Liver (tissue), 9 donors: ENCODE measurements around the gene CACNA2D1. TPM values are rescaled to one million over a fixed set of nuclear protein-coding genes. Genes with fewer than 3 reads are reported as not detected.

Source experiments
- DNase-seq: peaks from one replicate; pipeline ENCODE4 v3.0.0-alpha.2; 2017; ENCODE audit warnings: low spot score
- H3K27ac ChIP-seq, 2 donors: one replicate each; pipeline ENCODE4 v1.7.0; 2013; ENCODE audit warnings: inconsistent platforms in 2 of 2, low read length in 2 of 2, control low read depth in 1 of 2, low read depth in 1 of 2, mild to moderate bottlenecking in 1 of 2
- H3K27me3 ChIP-seq, 4 donors: one replicate each; pipeline versions ENCODE4 v1.6.1 to v1.7.0; 2013; ENCODE audit warnings: low read length in 3 of 4, inconsistent platforms in 1 of 4, mild to moderate bottlenecking in 1 of 4, moderate library complexity in 1 of 4; ENCODE audit not compliant: control insufficient read depth in 4 of 4, insufficient read depth in 4 of 4
- H3K36me3 ChIP-seq, 4 donors: one replicate each; pipeline versions ENCODE4 v1.6.1 to v1.7.0; 2013; ENCODE audit warnings: low read length in 3 of 4, mild to moderate bottlenecking in 3 of 4, low read depth in 1 of 4, moderate library complexity in 1 of 4; ENCODE audit not compliant: control insufficient read depth in 4 of 4, insufficient read depth in 3 of 4
- H3K4me1 ChIP-seq, 4 donors: one replicate each; pipeline versions ENCODE4 v1.6.1 to v1.7.0; 2013; ENCODE audit warnings: low read length in 3 of 4, mild to moderate bottlenecking in 3 of 4, moderate library complexity in 1 of 4; ENCODE audit not compliant: control insufficient read depth in 4 of 4, insufficient read depth in 4 of 4
- H3K4me3 ChIP-seq, 3 donors: one replicate each; pipeline versions ENCODE4 v1.6.1 to v1.7.0; 2013; ENCODE audit warnings: low read length in 3 of 3, control low read depth in 1 of 3, low read depth in 1 of 3, mild to moderate bottlenecking in 1 of 3
- H3K9ac ChIP-seq, 2 donors: one replicate each; pipeline ENCODE4 v1.7.0; 2013; ENCODE audit warnings: low read length in 2 of 2, mild to moderate bottlenecking in 2 of 2, moderate library complexity in 2 of 2, control low read depth in 1 of 2, low read depth in 1 of 2
- H3K9me3 ChIP-seq, 4 donors: one replicate each; pipeline versions ENCODE4 v1.6.1 to v1.7.0; 2013; ENCODE audit warnings: low read length in 3 of 4; ENCODE audit not compliant: control insufficient read depth in 4 of 4
- CTCF ChIP-seq: fragments of 150-350 bp; IDR thresholded peaks from 2 replicates; pipeline ENCODE4 v1.5.1; 2017; ENCODE audit warnings: improper control_type of control experiment, low read depth, low read length; ENCODE audit not compliant: missing input control
- EGR1 ChIP-seq, 2 donors: IDR thresholded peaks; 2 replicates each; pipeline ENCODE4 v1.6.1; 2016 to 2018; ENCODE audit warnings: antibody characterized with exemption in 2 of 2, low read depth in 2 of 2
- FOXA1 ChIP-seq: IDR thresholded peaks from 2 replicates; pipeline ENCODE4 v1.6.1; 2016; ENCODE audit warnings: antibody characterized with exemption
- FOXA2 ChIP-seq: IDR thresholded peaks from 2 replicates; pipeline ENCODE4 v1.6.1; 2016; ENCODE audit warnings: antibody characterized with exemption
- GABPA ChIP-seq, 2 donors: IDR thresholded peaks in 1 of 2; conservative IDR thresholded peaks in 1 of 2; 2 replicates each; pipeline ENCODE4 v1.6.1; 2016; ENCODE audit warnings: antibody characterized with exemption in 2 of 2, mild to moderate bottlenecking in 1 of 2, moderate library complexity in 1 of 2
- HNF4A ChIP-seq, 2 donors: conservative IDR thresholded peaks; 2 replicates each; pipeline ENCODE4 v1.6.1; 2016; ENCODE audit warnings: antibody characterized with exemption in 2 of 2, mild to moderate bottlenecking in 2 of 2
- HNF4G ChIP-seq: IDR thresholded peaks from 2 replicates; pipeline ENCODE4 v1.6.1; 2016; ENCODE audit warnings: antibody characterized with exemption
- JUND ChIP-seq, 2 donors: IDR thresholded peaks; 2 replicates each; pipeline ENCODE4 v1.6.1; 2016; ENCODE audit warnings: antibody characterized with exemption in 2 of 2
- MAX ChIP-seq: IDR thresholded peaks from 2 replicates; pipeline ENCODE4 v1.6.1; 2016; ENCODE audit warnings: antibody characterized with exemption
- NR2F2 ChIP-seq: IDR thresholded peaks from 2 replicates; pipeline ENCODE4 v1.6.1; 2016; ENCODE audit warnings: antibody characterized with exemption
- RAD21 ChIP-seq, 2 donors: IDR thresholded peaks; 2 replicates each; pipeline ENCODE4 v1.6.1; 2016; ENCODE audit warnings: antibody characterized with exemption in 2 of 2, mild to moderate bottlenecking in 2 of 2
- REST ChIP-seq: IDR thresholded peaks from 2 replicates; pipeline ENCODE4 v1.6.1; 2016; ENCODE audit warnings: antibody characterized with exemption, mild to moderate bottlenecking
- RXRA ChIP-seq, 2 donors: IDR thresholded peaks; 2 replicates each; pipeline ENCODE4 v1.6.1; 2017 to 2018; ENCODE audit warnings: antibody characterized with exemption in 2 of 2, mild to moderate bottlenecking in 1 of 2
- SP1 ChIP-seq: IDR thresholded peaks from 2 replicates; pipeline ENCODE4 v1.6.1; 2018; ENCODE audit warnings: antibody characterized with exemption, mild to moderate bottlenecking
- TAF1 ChIP-seq: conservative IDR thresholded peaks from 2 replicates; pipeline ENCODE4 v1.6.1; 2016; ENCODE audit warnings: antibody characterized with exemption, mild to moderate bottlenecking
- YY1 ChIP-seq: IDR thresholded peaks from 2 replicates; pipeline ENCODE4 v1.6.1; 2016; ENCODE audit warnings: antibody characterized with exemption, mild to moderate bottlenecking
- ZBTB33 ChIP-seq: IDR thresholded peaks from 2 replicates; pipeline ENCODE4 v1.6.1; 2016; ENCODE audit warnings: antibody characterized with exemption
- WGBS: extraction: QIAGEN DNeasy Blood & Tissue Kit; methylation state at CpG from one replicate; pipeline ENCODE4 v1.1.7; 2013; 5-methylcytosine and 5-hydroxymethylcytosine counted together
- polyA plus RNA-seq, 2 donors: library from polyadenylated mRNA; stranded (reverse) in 1 of 2; unstranded in 1 of 2; fragments of 200-250 nt in 1 of 2; fragments of >200 nt in 1 of 2; fragmentation: Nextera tagmentation in 1 of 2; extraction: Ambion mirVana in 1 of 2; gene quantifications; one replicate each; pipeline versions ENCODE4 v1.2.1 to v1.2.3, GENCODE V29; 2013 to 2015
- total RNA-seq, 2 donors: library from RNA; depleted of rRNA; stranded (reverse); fragments of >200 nt; gene quantifications; one replicate each; pipeline ENCODE4 v1.2.3, GENCODE V29; 2014
- donor health status: healthy.
- donor health status: healthy.
- donor health status: healthy.
- donor health status: healthy.
- donor health status: healthy.

The CACNA2D1 gene
- total and polyA plus RNA-seq, 4 donors, result 0.42 to 2.3 (median 0.94) TPM

GRCh38 chr7:82348251-82348650 lies 95.3 kb downstream of the CACNA2D1 start:
- H3K27ac ChIP-seq, result no peak overlapping the region
- H3K27me3 ChIP-seq, result no peaks in the 10 kb centered on the region
- no peaks in the 10 kb centered on the region for H3K9me3 ChIP-seq
- no peak for TF ChIP-seq NR2F2
- no peak for TF ChIP-seq RXRA (IDR thresholded peaks at IDR 0.05)
- no peak for TF ChIP-seq CTCF
- TF ChIP-seq EGR1 (IDR thresholded peaks at IDR 0.05; ENCODE audit: low read depth in 2 of 2), result no peak
- no peak for TF ChIP-seq HNF4A (conservative IDR thresholded peaks at IDR 0.05)
- TF ChIP-seq FOXA1, result no peak
- no peak for TF ChIP-seq SP1
- no peak for TF ChIP-seq REST
- TF ChIP-seq JUND (IDR thresholded peaks at IDR 0.05), result no peak
- no peak for TF ChIP-seq HNF4G
- no peak for TF ChIP-seq GABPA (IDR thresholded peaks at IDR 0.05 in 1 of 2, conservative IDR thresholded peaks at IDR 0.05 in 1 of 2)
- TF ChIP-seq ZBTB33, result no peak
- no peak overlapping the region for H3K4me3 ChIP-seq
- DNase-seq, result no peak
- no peaks in the 10 kb centered on the region for H3K4me1 ChIP-seq
- 66% methylated on average over 5 of the region's 5 CpGs for WGBS
- no peak overlapping the region for H3K9ac ChIP-seq
- no peaks in the 10 kb centered on the region for H3K36me3 ChIP-seq

GRCh38 chr7:82347808-82348207 lies 95.8 kb downstream of the CACNA2D1 start:
- Histone ChIP-seq H3K27me3 (peaks cover 0 to 2% (median 0%) of the 10 kb centered on the region in 4 donors), H3K27ac (no peak overlapping the region), H3K36me3 (no peaks in the 10 kb centered on the region), H3K4me3 (no peak overlapping the region), H3K4me1 (no peaks in the 10 kb centered on the region), H3K9ac (no peak overlapping the region), H3K9me3 (no peaks in the 10 kb centered on the region)
- 83% methylated on average over 1 of the region's 1 CpG for WGBS
- DNase-seq, result no peak
- TF ChIP-seq TAF1, result no peak
- no peak for TF ChIP-seq ZBTB33
- no peak for TF ChIP-seq NR2F2
- TF ChIP-seq MAX, result no peak
- no peak for TF ChIP-seq HNF4G
- no peak for TF ChIP-seq CTCF
- TF ChIP-seq FOXA2, result no peak
- no peak for TF ChIP-seq RXRA (IDR thresholded peaks at IDR 0.05)
- no peak for TF ChIP-seq FOXA1
- TF ChIP-seq EGR1 (IDR thresholded peaks at IDR 0.05; ENCODE audit: low read depth in 2 of 2), result no peak
- no peak for TF ChIP-seq RAD21 (IDR thresholded peaks at IDR 0.05)
- no peak for TF ChIP-seq SP1
- TF ChIP-seq JUND (IDR thresholded peaks at IDR 0.05), result no peak
- TF ChIP-seq HNF4A (conservative IDR thresholded peaks at IDR 0.05), result no peak
- no peak for TF ChIP-seq YY1
